Measurements from ENCODE around the gene EME2.

EME2 gene

DNA sequence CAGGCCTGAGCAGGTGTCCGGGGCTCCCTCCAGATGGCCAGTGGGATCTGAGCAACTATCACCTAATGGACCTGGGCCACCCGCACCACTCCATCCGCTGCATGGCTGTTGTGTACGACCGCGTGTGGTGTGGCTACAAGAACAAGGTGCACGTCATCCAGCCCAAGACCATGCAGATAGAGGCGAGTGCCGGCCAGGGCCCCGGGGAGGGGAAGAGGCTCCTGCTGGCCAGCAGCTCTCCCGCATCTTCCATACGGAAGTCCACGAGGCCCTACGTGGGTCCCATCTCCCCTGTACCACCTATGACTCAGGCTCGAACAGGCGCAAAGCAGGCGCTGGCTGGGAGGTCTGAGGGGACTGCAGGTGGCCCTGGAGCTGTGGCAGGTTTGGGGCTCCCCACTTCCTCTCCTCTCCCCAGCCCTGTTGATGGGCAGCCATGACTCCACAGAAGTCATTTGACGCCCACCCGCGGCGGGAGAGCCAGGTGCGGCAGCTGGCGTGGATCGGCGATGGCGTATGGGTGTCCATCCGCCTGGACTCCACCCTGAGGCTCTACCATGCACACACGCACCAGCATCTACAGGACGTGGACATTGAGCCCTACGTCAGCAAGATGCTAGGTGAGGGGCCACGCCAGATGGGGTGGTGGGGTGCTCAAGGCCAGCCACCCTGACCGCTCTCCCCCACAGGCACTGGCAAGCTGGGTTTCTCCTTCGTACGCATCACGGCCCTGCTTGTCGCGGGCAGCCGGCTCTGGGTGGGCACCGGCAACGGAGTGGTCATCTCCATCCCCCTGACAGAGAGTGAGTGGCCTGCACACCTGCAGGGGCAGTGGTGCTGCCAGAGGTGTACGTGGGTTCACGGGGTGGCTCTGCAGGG, 5.3 kb upstream of the EME2 start:
- no peak for DNase-seq

DNA sequence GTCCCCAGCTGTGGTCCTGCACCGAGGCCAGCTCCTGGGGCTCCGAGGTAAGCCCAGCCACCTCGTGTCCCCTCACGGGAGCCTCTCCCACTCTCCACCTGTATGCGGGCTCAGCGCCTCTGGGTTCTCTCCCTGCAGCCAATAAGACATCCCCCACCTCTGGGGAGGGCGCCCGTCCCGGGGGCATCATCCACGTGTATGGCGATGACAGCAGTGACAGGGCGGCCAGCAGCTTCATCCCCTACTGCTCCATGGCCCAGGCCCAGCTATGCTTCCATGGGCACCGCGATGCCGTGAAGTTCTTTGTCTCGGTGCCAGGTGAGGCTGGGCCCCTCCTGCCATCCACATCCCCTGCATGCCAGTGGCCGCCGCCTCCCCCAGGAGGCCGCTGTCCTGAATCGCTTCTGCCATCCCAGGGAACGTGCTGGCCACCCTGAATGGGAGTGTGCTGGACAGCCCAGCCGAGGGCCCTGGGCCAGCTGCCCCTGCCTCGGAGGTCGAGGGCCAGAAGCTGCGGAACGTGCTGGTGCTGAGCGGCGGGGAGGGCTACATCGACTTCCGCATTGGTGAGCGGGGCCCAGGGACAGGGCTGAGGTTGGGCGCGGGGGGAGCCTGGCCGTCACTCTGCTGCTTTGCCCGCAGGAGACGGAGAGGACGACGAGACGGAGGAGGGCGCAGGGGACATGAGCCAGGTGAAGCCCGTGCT, 4.4 kb upstream of the EME2 start:
- no peak for DNase-seq

DNA sequence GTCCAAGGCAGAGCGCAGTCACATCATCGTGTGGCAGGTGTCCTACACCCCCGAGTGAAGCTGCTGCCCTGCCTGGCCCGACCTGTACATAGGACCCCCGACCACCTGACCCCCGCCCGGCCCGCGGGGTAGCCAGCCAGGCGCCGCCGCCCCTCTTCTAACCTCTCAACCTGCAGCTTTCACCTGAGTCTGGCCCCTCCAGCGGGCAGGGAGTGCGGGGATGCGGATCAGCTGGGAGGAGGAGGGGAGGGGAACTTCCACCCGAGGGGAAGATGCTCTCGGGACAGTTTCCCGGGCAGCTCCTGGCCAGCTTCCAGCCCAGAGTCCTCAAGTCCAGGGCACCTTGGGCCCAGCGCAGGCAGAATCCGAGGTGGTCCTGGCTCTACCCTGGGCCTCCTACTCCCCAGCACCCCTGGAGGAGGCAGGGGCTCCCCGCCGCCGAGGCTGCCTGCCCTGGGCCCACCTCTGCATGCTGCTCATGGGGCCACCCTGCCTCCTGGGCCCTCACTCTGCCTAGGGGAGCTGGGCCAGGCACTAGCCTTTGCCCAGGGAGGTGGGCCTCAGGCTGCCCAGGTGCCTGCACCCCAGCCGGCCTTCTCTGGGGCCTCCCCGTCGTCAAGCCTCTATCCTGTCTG, 3.7 kb upstream of the EME2 start:
- no peak for DNase-seq

DNA sequence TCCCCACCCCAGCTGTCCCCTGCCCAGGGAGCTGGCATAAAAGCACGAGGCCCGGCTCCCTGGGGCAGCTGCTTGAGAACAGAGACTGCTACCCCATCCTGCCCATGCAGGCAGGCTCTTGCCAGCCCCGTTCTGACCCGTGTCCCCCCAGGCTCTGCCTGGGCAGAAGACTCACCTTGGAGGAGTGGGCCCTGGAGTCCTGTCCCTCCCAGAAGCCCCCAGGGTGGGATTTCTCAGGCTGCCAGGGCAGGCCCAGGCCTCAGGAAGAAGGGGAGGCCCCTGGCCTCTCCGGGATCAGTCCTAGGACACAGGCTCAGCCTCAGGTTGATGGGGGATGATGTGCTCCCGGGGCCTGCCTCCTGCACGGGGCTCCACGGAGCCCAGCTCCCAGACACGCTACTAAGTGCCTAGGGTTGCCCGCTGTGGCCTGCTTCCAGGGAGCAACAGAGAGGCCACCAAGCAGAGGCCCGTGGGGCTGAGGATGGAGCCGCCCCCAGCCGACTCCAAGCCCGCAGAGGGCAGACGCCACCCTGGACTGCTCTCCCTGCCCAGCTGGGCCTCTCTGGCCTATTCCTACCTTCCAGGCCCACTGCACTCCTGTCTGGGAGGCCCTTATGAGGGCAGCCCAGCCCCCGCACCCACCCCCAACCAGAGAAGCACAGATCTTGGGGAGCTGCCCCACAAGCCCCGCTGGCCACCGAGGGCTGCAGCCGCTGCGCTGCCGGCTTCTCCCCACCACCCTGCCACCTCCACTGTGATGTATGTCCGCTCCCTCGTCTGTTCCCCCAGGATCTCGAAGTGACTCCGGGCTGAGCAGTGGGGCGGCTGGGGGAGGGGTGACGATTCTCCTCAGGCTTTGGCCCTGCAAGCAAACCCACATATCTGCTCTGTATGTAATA, 3.0 kb upstream of the EME2 start:
- no peak for DNase-seq

DNA sequence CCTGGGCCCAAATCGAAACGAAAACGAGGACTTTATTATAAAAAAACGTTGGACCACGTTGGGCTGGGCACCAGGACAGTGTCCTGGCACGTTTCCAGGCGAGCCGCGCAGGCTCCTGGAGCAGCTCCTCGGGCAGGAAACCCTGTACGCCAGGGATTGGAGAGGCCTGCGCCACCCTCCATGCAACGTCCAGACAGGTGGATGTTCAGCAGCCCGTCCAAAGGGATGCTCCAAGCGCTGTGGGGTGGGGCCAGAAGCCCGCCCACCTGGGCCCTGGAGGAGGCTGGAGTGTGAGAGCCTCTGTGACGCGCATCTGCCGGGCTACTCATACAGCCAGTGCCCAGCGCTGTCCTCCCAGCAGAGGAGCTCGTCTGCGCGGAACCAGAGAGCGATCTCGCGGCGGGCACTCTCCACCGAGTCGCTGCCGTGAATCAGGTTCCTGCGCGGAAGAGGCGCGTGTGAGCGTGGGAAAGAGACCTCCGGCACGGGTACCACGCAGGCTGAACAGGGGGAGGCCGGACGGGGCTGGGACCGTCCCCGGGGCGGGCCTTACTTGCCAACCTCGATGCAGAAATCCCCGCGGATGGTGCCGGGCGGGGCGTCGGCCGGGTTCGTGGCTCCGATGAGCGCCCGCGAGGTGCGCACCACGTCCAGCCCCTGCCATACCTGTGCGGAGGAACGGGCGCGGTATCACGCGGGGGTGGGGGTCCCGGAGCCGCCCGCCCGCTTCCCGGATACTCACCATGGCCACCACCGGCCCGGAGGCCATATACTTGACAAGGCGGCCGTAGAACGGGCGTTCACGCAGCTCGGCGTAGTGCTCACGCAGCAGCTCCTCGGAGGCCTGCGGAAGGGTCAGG, 2.1 kb upstream of the EME2 start:
- no peak for DNase-seq

DNA sequence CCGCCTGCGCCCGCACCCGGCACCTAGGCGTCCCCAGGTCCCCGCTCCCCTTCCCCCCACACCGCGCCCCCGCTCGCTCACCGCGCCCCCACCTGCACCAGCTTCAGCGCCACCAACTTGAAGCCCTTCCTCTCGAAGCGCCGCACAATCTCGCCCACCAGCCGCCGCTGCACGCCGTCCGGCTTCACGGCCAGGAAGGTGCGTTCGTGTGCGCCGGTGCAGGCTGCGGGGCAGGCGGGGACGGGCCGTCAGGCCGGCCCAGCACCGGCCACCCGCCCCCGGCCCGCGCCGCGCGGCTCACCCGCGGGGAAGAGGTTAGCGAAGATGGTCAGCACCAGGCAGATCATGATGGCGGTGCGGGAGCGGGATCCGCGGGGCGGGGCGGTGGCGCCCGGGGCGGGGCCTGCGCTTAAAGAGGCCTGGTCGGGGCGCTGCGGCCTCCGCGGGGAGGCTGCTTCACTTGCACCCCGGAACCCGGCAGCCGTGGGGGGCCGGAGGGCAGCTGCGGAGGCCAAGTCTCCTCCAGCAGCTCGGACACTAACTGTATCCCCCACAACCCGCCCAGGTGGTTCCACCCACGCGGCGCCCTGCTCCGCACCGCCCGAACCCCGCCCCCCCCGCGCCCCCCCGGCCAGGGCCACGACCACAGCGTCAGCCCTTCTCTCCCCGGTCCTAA, 1.3 kb upstream of the EME2 start, which contains the start of gene NME3:
Gene NME3 (minus strand): TSS at position 356 of the 676 bp plus-strand sequence. CDS start 9 bp downstream, at position 347.
- DNase-seq: no peak

DNA sequence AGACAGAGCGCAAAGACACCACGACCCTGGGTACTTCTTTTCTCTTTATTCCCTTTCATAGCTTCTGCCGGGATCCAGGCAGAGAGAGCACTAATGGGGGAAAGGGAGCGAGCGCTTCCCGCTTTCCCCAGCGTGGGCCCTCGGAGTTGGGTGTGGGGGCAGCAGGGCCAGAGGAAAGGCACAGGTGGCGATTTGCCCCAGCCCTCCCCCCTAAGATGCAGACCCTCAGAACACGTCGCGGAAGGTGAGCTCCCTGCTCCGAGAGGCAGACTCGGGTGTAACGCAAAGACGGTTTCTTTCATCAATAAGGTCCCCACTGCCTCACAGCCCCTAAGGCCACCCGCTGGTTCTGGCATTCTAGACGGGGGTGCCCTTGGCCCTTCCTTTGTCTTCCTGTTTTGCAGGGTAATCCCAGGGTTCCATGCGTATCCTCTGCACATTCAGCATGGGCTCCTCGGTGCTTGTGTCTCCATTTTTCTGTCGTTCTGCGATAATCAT, 697 bp upstream of the EME2 start:
- no peak for DNase-seq

DNA sequence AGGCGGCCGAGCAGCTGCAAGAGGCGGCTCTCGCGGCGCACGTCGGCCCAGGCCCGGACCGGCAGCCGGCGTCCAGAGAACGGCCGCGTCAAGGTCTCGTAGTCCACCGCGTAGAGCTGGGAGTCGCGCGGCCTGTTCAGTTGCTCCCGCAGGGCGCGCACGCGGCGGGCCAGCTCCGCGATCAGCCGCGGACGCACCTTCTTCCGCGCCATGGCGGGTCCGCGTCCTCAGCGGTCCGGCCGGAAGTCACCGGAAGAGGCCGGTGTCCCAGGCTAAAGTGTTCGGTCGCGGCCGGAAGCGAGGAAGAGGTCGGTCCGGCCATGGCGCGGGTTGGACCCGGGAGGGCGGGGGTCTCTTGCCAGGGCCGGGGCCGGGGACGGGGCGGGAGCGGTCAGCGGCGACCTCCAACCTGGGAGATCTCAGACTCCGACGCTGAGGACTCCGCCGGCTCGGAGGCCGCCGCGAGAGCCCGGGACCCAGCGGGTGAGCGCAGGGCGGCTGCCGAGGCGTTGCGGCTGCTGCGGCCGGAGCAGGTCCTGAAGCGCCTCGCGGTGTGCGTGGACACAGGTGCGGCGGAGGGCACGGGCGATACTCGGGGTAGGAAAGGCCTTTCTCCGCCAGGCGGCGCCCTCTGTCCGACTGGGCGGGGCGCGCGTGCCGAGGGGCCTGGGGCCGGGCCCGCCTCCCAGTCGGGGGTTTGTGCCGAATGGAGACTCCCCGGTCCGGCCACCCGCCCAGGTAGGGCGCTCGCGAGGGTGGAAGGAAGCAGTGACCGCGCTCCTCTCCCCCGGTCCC, 495 bp downstream of the EME2 start, which contains the start of gene MRPS34:
Gene MRPS34 (minus strand): TSS at position 227 of the 795 bp plus-strand sequence. CDS start 15 bp downstream, at position 212.
- DNase-seq: no peak

DNA sequence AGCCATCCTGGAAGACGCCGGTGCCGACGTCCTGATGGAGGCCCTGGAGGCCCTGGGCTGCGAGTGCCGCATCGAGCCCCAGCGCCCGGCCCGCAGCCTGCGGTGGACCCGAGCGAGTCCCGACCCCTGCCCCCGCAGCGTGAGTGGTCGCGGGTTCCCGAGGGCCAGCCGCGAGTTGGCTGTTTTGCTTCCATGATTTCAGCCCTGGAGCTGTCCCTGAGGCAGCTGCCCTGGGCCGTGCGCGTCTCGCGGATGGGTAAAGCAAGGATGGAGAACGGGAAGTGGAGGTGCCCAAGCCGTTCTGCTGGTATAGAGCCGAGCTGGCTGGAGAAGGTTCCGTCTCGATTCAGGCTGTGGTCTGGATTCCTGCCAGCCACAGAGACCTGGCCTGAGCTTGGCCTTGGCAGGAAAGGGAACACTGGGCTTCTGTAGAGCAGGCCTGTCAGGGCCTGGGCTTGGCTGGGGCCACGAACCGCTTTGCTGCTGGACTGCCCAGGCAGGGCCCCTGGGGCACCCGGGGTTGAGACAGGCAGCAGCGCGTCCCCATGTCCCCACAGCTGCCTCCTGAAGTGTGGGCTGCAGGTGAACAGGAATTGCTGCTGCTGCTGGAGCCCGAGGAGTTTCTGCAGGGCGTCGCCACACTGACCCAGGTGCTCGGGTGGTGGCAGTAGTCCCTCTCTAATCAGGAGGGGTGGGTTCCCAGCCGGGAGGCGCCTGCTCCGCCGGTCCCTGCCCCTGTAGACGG, 1.3 kb downstream of the EME2 start:
- no peak for DNase-seq

DNA sequence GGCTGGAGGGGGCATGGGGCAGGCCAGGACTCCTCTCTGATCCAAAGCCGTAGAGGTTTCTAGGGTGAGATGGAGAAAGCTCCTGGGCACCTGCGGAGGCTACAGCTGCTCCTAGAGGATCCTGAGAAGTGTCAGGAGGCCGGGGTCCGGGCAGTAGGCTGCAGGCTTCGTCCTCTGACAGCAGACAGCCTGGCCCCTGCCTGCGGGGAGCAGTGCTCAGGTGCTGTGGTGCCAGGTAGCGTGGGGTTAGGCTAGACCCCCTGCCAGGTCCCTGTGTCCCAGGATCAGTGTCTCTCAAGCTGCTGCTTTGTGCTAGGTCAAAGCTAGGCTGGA, 1.8 kb downstream of the EME2 start:
- no peak for DNase-seq

DNA sequence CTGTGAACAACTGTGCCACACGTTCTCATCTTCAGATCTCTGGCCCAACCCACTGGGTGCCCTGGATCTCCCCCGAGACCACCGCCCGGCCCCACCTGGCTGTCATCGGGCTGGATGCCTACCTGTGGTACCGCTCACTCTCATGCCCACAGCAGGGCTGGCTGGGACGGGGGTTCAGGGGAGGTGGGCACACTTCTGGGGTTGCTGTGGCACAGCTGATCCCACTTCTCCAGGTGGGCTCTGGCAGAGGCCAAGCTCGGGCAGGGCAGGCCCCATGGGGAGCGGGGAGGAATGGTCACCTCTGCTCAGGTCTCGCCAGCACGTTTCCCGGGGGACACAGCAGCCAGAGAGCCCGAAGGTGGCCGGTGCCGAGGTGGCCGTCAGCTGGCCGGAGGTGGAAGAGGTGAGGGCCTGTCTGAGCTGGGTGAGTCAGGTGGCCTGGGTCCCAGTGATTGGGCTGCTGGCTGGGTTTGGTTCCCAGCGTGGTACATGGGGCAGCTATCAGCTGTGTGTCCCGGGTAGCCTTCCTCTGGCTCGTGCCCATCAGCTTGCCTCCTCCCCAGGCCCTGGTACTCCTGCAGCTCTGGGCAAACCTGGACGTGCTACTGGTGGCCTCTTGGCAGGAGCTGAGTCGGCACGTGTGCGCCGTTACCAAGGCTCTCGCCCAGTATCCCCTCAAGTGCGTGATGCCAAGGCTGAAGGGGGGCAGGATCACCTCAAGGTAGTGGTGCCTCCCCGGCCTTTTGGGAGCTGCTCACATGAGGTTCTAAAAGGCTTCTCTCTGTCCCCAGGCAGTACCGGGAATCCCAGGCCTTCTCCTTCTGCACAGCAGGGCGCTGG, 2.6 kb downstream of the EME2 start:
- no peak for DNase-seq

DNA sequence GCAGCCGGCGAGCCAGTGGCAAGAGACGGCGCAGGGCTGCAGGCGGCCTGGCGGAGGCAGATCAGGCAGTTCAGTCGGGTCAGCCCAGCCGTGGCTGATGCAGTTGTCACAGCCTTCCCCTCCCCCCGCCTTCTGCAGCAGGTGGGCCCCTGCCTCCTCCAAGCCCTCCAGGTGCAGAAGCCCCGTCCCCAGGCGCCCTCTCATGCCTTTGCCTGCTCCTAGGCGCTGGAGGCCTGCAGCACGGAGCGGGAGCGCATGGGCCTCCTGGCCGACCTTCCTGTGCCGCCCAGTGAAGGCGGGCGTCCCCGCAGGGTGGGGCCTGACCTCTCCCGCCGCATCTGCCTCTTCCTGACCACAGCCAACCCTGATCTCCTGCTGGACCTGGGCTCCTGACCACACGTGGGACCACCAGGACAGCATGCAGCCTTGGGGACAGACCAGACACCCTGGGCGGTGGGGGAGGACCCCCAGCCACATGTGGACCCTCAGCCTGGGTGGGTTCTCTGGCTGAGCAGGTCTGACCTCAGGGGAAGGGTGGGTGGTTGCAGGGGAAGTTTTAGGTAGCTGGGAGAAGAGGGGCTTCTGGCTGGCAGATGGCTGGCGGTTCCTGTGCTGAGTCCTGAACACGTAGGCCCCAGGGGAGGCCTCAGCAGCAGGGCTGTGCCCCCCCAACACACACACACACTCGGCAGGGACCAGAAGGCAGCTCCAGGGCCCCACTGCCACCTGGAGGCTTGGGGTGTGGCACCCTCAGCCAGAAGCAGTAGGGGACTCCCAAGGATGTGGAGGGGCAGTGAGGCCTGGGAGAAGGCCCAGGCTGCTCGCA, 3.4 kb downstream of the EME2 start:
- no peak for DNase-seq

DNA sequence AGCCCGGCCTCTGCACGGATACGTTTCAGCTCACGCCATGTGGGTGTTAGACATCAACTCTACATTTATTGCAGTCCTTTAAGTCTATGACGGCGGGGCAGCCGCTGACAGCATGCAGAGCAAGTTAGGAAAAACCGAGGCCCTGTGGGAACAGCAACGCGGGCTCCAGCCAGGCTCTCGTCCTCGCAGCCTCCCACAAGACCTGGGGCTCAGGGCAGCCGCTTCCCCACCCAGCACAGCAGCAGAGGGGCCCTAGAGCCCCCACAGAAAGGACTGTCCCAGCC, 4.0 kb downstream of the EME2 start:
- DNase-seq: no peak

DNA sequence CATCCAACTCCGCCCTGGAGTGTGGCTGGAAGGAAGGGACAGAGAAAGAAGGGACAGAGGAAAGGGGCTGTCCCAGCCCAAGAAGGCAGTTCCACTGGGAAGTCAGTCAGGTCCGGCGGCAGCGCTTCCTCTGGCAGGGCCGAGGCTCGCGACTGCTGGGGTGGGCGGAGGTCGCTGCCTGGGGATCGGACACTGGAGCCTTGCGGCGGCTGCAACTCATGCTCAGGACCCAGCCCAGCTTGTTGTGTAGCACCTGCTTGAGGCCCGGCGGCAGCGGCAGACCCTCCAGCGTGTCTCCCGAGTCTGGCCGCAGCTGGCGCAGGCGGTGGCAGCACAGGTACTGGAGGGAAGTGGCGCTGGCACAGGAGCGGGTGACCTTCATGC, 4.4 kb downstream of the EME2 start:
- DNase-seq: no peak

DNA sequence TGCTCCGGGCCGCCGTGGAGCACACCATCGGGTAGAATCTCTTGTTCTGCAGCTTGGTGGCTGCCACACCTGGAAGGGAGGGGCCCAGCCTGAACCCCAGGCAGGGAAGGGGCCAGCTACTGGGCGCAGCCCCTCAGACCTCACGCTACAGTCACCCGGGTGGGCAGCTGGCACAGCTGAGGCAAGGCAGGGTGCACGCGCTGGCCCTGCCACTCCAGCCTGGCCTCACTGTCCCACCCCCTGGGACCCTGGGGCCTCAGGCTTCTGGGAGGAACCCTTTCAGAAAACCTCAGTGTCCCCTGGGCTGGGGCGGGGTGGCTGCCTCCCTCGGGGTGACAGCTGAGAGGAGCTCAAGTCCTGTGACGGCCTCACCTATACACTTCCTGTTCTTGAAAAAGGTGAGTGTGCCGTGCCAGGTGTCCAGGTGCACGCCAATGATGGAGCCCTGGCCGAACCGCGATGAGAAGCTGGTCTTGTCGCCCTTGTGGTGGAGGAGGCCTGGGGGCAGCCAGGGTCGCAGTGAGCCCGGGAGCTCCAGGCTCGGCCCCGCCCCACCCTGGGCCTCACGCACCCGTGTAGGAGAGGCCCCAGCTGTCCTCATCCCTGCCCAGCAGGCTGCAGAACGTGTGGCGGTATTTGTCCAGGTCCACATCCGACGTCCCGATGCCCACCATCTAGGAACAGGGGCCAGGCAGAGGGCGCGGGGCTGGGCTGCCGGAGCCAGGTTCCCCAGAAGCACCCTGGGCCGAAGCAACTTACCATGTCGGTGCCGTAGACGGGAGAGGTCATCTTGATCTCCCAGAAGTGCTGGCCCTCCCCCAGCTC, 5.0 kb downstream of the EME2 start:
- DNase-seq: no peak
